ENCODE results near the gene NUSAP1.
"Not testable (repeated sequence)": the region's sequence is repeated elsewhere in the genome, so short reads cannot be mapped to it uniquely, and the experiment has no call there.

NUSAP1 gene

DNA sequence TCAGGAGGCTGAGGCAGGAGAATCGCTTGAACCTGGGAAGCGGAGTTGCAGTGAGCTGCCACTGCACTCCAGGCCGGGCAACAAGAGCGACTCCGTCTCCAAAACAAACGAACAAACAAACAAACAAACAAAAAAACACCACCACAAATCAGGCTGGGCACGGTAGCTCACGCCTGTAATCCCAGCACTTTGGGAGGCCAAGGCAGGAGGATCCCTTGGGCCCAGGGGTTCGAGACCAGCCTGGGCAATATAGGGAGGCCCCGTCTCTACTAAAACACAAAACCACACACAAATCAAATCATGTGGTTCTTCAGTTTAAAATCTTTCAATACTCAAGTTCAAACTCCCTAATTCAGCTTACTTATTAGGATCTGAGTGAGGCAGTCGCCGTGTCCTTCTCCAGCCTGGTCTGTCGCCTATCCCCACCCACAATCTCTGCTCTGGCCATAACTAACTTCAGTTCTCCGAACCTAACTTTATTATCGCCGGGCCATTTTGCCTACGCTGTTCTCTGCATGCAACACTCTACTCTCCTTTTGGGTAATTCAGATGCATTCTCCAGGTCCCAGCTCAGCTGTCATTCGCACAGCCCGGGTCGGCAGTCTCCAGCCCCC is 83.6 kb downstream of the NUSAP1 start:
- Mint-ChIP-seq H3K27ac (peak overlapping the region; percentile 93), H3K9me3 (no peaks in the 10 kb centered on the region), H3K36me3 (ENCODE audit: low read depth) (peaks cover 8% of the 10 kb centered on the region), H3K4me3 (peak overlapping the region; percentile 90), H3K4me1 (peaks cover 46% of the 10 kb centered on the region), H3K27me3 (no peaks in the 10 kb centered on the region)
- DNase-seq (peak; percentile 12), ATAC-seq (no peak)

DNA sequence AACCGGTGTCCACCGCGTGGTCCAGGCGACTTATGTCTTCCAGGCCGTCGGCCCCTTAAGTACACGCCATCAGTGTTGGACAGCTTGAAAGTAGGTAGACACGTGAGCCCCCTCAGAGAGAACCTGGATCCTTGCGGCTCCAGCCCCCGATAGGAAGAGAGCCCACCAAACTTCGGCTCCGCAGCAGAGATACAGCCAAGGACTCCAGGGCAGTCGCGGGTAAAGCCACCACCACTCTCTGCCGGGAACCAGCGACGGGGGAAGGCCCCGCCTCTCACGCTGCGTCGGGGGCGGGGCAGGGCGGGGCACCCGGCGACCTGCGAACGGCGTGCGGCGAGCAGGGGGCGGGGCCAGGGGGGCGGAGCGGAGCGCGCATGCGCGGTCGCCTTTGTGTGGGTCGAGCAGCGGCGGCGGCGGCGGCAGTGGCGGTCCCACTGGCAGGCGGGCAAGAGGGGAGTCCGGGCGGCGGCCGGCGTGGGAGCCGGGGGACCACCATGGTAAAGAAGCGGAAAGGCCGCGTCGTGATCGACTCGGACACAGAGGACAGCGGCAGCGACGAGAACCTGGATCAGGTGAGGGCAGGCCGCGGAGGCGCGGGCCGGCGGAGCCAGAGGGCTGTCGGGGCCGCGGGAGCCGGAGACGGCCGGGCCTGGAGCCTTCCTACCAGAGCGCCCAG is 84.2 kb downstream of the NUSAP1 start, which contains the start of gene RTF1:
Gene RTF1, plus strand, starts transcription at position 354 of the 676 bp plus-strand sequence. Its CDS starts 21 bp downstream, at position 375.
- Mint-ChIP-seq H3K4me3 (peak within 1 kb of the TSS; percentile 90), H3K4me1 (peaks cover 46% of the 10 kb centered on the region), H3K27me3 (no peaks in the 10 kb centered on the region), H3K9me3 (no peaks in the 10 kb centered on the region), H3K27ac (peak within 1 kb of the TSS; percentile 93), H3K36me3 (ENCODE audit: low read depth) (peaks cover 8% of the 10 kb centered on the region)
- peak; percentile 94 for ATAC-seq
- peak; percentile 99 for DNase-seq

DNA sequence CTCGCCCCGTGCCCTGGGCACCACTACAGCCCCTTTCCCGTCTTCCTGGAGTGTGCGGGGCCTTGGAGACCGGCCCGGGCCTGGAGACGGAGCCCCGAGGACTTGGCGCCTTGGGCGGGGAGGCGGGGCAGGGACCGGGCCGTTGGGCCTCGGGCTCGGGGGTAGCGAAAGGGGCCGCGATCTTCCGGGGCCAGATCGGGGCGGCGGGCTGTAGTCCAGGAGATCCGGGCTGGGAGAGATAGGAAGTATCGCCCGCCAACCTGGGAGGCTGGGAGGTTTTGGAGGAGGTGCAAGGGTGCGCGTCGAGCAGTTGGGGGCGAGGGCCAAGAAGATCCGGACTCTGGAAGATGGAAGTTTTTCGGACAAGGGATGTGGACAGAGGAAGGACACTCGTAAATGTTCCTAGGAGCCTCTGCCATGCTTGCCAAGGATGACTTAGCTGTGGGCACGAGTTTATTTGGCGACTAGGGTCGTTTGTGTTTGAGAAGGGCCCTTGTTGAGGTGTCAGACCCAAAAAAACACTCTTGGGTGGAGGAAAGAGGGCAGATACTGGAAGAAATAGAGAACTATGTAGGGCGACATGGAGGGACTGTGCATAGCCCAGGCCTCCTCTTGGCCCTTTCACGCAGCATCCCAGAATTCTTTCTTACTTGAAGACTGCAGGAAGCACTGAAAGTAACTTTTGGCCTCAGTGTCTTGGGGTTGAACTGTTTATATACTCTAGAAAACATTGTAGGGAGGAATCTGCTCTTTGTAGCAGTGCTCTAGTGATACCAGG is 84.9 kb downstream of the NUSAP1 start:
- Mint-ChIP-seq H3K4me1 (peaks cover 46% of the 10 kb centered on the region), H3K4me3 (peak overlapping the region; percentile 90), H3K36me3 (ENCODE audit: low read depth) (peaks cover 8% of the 10 kb centered on the region), H3K27ac (peak overlapping the region; percentile 82), H3K9me3 (no peaks in the 10 kb centered on the region), H3K27me3 (no peaks in the 10 kb centered on the region)
- DNase-seq (peak; percentile 40), ATAC-seq (peak; percentile 45)

DNA sequence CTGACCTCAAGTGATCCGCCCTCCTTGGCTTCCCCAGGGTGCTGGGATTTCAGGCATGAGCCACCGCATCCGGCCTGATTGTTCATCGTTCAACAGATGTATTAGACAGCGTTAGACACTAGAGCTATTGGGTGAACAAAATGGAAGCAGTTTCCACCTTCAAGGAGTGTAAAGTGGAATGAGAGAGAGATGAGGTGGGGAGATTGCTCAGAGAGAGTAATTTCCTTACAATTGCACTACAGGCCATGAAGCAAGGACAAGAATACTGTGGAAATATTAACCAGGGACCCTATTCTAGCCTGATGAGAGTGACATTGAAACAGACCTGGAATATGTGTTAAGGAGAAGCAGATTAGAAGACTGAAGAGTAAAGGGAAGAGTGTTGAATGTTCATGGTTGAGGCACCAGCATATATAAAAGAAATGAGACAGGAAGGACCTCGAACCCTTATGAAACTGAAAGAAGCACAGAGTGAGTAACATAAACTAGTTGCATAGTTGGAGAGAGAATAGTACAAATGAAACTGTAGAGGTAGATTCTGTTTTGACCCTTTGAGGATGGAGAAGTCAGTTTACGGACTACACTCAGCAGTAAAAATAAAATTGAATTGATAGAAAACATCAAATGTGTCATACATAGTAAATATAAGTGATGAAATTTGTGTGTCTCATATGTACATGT is 91.4 kb downstream of the NUSAP1 start:
- Mint-ChIP-seq H3K27ac (peak overlapping the region; percentile 83), H3K36me3 (ENCODE audit: low read depth) (peaks cover 8% of the 10 kb centered on the region), H3K9me3 (no peaks in the 10 kb centered on the region), H3K4me1 (peaks cover 29% of the 10 kb centered on the region), H3K4me3 (peak overlapping the region; percentile 50), H3K27me3 (no peaks in the 10 kb centered on the region)
- peak; percentile 84 for ATAC-seq
- DNase-seq: no peak

DNA sequence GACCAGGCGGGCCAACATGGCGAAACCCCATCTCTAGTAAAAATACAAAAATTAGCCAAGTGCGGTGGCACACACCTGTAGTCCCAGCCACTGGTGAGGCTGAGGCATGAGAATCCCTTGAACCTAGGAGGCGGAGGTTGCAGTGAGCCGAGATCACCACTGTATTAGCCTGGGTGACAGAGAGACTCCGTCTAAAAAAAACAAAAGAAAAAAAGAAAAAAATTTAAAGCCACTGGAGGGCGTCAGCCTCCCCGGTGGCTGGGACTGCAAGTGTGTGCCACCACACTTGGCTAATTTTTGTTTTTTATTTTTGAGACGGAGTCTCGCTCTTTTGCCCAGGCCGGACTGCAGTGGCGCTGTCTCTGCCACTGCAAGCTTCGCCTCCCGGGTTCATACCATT is 92.1 kb downstream of the NUSAP1 start:
- Mint-ChIP-seq H3K4me3 (no peak overlapping the region), H3K27ac (peak overlapping the region; percentile 83), H3K9me3 (no peaks in the 10 kb centered on the region), H3K4me1 (peaks cover 31% of the 10 kb centered on the region), H3K27me3 (no peaks in the 10 kb centered on the region), H3K36me3 (ENCODE audit: low read depth) (peaks cover 8% of the 10 kb centered on the region)
- no peak for ATAC-seq
- DNase-seq: no peak

DNA sequence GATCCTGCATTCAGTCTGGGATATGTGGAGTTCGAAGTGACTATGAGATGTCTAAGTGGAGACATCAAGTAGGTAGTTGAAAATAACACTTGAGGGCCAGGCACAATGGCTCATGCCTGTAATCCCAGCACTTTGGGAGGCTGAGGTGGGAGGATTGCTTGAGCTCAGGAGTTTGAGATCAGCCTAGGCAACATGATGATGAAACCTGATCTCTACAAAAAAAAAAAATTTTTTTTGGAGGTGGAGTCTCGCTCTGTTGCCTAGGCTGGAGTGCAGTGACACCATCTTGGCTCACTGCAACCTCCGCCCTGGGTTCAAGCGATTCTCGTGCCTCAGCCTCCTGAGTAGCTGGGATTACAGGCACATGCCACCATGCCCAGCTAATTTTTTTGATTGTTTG is 93.2 kb downstream of the NUSAP1 start:
- not testable (repeated sequence) for H3K27ac Mint-ChIP-seq; ATAC-seq; H3K4me3 Mint-ChIP-seq; DNase-seq; H3K27me3 Mint-ChIP-seq; H3K36me3 Mint-ChIP-seq (ENCODE audit: low read depth); H3K9me3 Mint-ChIP-seq
- peaks cover 29% of the 10 kb centered on the region for H3K4me1 Mint-ChIP-seq

DNA sequence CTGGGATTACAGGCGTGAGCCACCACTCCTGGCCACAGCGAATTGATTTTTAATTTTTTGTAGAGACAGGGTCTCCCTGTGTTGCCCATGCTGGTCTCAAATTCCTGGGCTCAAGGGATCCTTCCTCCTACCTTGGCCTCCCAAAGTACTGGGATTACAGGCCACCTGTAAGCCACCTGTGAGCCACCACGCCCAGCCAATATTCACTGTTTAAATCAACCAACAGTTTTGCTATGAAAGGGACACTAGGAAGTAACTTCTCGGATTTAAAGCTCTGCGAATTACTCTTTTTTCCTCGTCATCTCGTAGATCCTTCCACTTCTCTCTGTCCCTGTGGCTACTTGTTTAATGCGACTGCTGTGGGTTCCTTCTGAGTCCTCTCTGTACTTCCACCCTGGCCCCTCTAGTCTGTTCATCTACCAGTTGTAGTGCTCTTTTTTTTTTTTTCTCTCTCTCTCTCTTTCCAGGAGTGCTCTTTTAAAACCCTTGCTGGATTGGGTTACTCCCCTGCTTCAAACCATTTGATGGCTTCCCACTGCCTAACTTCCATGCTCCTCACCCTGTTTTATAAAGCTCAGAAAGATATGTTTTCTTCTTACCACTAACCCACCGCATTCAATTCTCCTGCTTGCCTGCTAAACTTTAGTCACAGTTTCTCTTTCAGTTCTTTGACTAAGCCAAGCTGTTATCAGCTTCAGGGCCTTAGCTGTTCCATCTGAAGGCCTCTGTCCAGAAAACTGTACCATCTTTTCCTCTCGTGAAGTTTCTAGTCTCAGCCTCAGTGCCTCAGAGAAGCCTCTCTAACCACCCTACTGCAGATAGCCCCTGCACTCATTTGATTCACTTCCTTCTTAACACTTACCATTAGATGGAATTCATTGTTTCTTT is 96.6 kb downstream of the NUSAP1 start:
- Mint-ChIP-seq H3K4me1 (peaks cover 25% of the 10 kb centered on the region), H3K27ac (peak overlapping the region; percentile 82), H3K9me3 (no peaks in the 10 kb centered on the region), H3K36me3 (ENCODE audit: low read depth) (peaks cover 9% of the 10 kb centered on the region), H3K27me3 (no peaks in the 10 kb centered on the region), H3K4me3 (peak overlapping the region; percentile 21)
- no peak for DNase-seq
- ATAC-seq: peak; percentile 92
